Right renal pelvis (tissue), 4 donors: Measurements from ENCODE around the gene KRR1. TPM values are rescaled to one million over a fixed set of nuclear protein-coding genes. Genes with fewer than 3 reads are reported as not detected.
A peak's percentile ranks its signal among the peaks of the same experiment; 100 is the strongest.
"Not testable (repeated sequence)": the region's sequence is repeated elsewhere in the genome, so short reads cannot be mapped to it uniquely, and the experiment has no call there.

Experiments used
- DNase-seq, 4 donors: peaks; one replicate each; pipeline ENCODE4 v3.0.0-alpha.2; 2013; ENCODE audit warnings: low read depth in 4 of 4, low spot score in 3 of 4, missing footprints in 1 of 4
- polyA plus RNA-seq, 4 donors: library from polyadenylated mRNA; unstranded; fragments of 120-200 nt; gene quantifications; one replicate each; pipeline ENCODE4 v1.2.1, GENCODE V29; 2013; ENCODE audit not compliant: insufficient read length in 4 of 4

KRR1 gene
- polyA plus RNA-seq, 4 donors = 74.6 to 113 (median 95.5) TPM

DNA sequence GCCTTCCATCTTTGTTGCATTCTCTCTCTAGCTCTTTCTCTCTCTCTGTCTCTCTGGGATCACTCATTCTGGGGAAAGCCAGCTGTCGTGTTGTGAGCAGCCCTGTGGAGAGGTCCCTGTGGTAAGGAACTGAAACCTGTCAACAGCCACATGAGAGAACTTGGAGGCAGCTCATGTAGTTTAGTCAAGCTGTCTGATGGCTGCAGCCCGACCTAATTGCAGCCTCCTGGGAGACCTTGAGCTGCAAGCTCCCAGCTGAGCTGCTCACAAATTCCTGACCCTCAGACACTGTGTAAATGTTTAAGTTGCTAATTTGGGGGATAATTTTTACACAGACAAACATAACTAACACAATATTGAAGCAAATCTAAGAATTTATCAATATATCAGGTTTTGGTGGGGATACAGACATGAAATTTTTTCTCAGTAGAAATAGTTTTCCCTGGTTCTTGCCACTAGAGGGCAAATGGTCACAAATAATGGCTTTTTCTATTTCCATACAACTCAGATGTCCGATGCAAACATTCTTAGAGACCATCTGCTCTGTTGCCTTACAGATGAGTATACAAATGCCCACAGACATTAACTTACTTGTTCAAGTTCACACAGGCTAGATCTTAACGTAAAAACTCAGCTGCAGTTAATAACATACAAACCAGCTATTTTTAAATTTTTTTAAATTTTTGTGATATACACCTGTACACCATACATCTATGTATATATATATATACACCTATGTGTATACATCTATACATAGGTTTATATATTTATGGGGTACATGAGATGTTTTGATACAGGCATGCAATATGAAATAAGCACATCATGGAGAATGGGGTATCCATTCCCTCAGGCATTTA, 15.5 kb upstream of the KRR1 start:
- peak in 3 of 4 donors; percentile 36 to 45 (median 42) for DNase-seq

DNA sequence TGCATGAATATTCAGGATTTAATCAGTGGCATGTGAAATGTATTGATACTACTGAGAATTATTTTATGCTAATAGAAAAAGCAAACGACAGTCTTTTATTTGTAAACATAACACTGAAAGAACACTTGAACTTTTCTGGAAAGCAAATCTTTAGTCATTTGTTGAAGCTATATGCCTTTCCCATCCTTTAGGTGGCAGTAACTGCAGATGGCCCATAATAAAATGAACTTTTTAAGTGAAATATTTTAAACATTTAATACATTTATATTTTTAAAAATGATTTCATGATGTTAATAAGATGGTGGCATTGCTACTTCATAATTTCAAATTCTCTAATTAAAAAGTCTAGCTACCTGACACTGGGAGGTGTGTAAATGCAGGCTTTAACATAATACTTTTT, 13.9 kb upstream of the KRR1 start:
- DNase-seq = no peak

- not testable (repeated sequence) for DNase-seq
Observed at GRCh38 chr12:75522124-75522523, 10.7 kb upstream of the KRR1 start.

- DNase-seq = not testable (repeated sequence)
Observed at GRCh38 chr12:75521224-75521623, 9.8 kb upstream of the KRR1 start.

GRCh38 chr12:75509621-75510020, 1.8 kb downstream of the KRR1 start:
- no peak for DNase-seq

- DNase-seq = no peak
Observed at GRCh38 chr12:75508159-75508558, 3.2 kb downstream of the KRR1 start.

DNA sequence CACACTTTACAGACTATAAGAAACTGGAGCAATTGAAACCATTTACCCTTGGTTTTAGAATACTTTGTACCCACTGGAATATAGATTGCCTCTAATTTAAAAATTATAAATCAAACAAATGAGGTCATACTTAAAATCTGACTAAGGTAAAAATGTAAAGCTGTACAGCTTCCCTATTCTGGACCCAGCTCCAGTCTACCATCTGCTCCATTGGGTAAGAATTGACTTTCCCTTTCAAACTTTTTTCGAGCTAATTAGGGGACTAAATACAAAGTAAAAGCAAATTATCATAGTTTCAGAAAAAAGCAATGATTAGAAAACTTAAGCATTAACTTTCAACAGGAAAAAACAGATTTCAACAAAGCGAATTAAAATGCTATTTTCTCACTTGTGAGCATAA, 4.3 kb downstream of the KRR1 start:
- no peak for DNase-seq

- no peak for DNase-seq
Observed at GRCh38 chr12:75505706-75506312, 5.6 kb downstream of the KRR1 start.

DNA sequence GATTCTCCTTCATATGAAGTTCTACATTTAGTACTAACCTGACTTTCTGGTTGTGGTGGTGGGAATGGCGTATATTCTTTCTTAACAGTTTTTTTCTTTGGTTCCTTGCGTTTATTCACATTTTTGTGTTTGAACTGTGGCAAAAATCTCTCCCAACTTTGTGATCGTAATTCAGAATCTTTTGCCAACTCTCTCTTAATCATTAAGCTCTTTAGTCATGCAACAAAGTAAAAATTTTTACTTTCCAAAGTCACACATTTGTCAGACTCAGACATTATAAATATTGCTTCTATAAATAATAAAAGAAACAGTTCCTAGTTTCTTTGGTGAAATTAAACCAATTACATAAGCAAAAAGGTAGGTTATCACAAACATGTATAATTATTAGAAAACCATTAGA, 7.5 kb downstream of the KRR1 start:
- no peak for DNase-seq

DNA sequence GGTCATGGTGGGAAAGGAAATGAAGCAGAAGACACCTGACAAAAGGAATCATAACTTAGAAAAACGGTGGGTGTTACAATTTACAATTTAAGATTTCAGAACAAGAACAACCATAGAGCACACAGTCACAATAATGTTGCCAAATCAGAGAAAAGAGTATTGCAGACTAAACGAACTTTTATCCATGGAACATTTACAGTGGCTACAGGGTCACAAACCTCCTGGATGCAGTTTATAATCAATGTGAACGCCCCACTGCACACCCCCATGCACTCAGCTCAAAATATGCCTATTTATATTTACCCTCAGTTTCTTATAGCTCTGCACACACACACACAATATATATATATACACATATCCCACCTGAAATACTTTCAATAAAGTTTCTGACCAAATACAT, 8.0 kb downstream of the KRR1 start:
- no peak for DNase-seq

GRCh38 chr12:75491169-75491568, 20.2 kb downstream of the KRR1 start:
- no peak for DNase-seq

DNA sequence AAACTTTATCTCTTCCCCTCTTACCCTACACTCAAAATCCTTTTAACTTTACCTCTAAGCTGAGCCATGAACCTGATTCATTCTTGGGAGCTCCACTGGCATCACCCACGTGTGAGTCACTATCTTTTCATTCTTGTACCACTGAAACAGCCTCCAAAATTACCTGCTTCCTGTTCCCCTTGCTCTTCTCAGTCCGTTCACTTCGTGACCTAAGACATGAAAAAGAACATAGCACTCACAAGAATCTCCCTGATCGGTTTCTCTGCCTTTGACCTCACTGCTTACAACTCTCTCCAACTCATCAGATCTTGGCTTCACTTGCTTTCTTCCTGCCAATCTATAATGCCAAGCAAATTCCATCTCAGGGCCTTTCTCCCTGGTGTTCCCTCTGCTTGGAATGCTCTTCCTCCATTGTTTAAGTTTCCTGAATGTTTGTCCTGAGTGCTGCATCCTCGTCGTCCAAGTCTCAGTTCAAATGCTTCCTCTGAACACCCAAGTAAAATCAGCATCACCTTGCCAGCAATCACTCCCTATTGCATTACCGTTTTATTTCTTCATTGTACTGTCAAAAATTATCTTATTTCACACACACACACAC, 21.7 kb downstream of the KRR1 start:
- DNase-seq = no peak

- no peak for DNase-seq
Observed at GRCh38 chr12:75489187-75489586, 22.2 kb downstream of the KRR1 start.

- DNase-seq = no peak
Observed at GRCh38 chr12:75488553-75488952, 22.9 kb downstream of the KRR1 start.

DNA sequence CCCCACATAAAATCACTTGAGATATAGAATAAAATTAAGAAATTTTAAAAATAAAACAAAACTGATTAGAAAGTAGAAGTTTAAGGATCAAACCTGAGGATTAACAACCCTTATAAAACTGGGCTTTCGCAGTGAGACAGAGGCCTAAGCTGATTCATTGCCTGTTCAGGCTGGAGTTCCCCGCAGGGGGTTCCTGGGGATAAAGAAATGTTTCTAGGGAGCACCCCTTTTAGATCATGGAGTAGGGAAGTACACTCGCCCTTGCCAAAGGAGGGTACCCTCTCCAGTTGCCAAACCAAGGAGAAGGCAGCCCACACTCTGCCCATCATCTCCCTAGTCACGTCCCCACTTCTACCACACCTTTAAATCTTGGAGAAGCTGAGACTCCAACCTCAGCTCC, 24.1 kb downstream of the KRR1 start:
- no peak for DNase-seq

DNA sequence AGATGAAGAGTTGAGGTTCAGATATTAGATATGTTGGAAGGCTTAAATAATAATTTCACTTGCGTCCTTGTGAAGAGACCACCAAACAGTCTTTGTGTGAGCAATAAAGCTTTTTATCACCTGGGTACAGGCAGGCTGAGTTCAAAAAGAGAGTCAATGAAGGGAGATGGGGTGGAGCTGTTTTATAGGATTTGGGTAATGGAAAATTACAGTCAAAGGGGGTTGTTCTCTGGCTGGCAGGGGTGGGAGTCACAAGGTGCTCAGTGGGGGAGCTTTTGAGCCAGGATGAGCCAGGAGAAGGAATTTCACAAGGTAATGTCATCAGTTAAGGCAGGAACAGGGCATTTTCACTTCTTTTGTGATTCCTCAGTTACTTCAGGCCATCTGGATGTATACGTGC, 27.0 kb downstream of the KRR1 start:
- DNase-seq = not testable (repeated sequence)

- DNase-seq = no peak
Observed at GRCh38 chr12:75483431-75483830, 28.0 kb downstream of the KRR1 start.

DNA sequence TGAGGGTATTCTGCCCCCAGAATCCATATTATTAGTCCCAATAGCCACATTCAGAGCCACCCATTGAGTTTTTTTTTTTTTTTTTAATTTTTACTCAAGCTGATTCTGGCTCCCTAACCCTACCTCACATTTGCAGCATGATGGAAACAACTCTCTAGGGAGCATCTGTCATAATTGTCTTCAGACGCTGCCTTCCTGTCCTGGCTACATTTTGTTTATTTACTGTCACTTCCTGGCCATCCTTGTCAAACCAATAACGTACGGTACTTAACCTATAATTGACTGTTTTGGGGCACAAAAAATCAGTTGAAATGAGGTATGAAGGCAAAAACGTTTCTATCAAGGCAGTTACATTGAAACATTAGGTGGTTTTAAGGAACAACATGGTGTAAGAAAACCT, 28.8 kb downstream of the KRR1 start:
- no peak for DNase-seq

GRCh38 chr12:75481774-75482173, 29.6 kb downstream of the KRR1 start:
- no peak for DNase-seq

DNA sequence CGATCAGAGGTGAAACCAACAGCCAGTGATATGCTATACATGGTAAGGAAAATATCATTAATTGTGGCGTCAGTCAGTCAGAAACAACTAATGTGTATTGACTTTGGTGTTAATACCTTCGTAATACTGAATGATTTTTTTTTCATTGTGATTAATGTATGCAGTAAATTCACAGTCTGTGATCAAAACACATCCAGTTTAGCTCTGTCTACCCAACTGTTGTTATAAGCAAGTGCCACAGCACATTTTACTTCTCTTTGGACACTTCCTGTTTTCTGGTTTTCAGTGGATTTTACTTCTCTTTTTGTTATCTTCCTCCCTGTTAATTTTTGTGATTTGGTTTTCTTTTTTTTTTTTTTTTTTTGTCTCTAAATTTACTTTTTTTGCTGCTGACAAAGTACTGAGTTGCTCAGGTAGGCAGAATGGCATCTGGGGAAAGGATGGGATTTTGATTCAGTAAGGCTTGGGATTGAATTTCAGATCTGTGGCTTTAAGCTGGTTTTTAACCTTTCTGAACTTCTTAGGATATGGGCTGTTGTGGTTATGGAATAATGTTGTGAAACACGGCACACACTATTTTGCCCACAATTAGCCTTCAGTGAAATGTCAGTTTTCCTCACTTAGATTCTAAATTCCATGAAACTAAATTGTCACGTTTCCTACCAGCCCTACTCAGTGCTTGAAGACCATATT, 30.2 kb downstream of the KRR1 start:
- DNase-seq = no peak

DNA sequence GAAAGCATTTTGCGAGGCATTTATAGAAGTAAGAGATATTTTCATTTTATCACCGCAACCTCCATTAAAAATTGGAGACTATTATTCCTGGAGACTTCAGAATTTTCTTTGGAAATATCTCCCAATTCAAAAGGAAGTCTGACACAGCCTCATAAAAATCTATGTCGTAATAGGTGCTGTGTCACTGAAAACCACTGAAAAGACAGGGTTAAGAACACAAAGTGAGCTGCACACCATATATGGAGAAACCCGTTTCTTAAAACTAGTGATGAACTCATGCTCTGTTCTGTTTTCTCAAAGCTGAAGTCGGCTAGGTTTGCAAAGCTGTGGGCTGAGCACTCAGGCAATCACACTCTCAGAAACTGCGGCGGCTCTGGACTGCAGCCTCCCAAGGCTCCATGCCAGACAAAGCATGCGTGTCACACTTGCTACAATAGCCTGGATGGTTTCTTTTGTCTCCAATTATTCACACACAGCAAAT, 30.9 kb downstream of the KRR1 start, which contains the start of gene GLIPR1:
TSS of gene GLIPR1 (plus strand) at position 287 of the 481 bp plus-strand sequence. CDS start at position 413, 126 bp downstream.
- DNase-seq = peak; percentile 13 to 25 (median 20)
